ENCODE data around the gene CHN1. TPM values are rescaled to one million over a fixed set of nuclear protein-coding genes. Genes with fewer than 3 reads are reported as not detected.

CHN1 gene
- total RNA-seq, 1 donor from 2014 or later, result 30.6 TPM

DNA sequence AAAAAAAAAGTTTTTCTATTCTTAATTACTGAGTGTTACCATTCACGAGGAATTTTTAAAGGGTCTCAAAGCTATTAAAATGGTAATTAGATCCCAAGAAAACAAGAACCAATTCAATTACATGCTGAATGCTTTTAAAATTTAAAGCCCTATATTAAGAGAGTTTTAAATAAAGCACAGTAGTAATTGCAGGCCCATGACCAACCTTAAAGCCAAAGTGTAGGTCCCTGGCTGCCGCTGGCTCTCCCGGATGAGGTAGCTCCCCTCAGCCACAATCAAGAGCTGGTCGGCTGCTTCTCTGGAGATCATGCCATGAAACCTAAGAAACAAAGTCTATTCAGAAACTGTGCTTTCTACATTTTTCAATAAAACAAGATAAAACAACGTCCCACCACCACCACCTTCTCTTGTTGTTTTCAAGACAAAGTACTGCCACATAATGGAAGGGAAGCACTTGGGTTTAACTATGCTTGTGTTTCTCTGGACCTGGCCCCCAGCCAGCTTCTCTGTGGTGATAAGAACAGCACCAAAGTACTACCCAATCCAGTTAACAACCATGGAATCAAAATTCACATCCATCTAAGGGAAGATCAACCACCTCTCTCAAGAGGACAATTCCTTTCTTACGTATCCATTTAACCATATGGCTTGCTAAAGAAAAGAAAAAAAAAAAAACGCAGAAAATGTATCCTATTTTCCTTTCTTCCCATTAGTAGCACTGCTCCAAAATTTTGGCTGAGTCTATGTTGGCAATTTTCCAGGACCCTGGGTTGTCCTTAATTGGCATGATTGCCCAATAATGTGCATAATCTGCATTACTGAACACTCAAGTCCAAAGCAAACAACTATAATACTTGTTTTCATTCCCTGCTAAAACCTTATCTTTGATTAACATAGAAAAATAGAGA is 90.1 kb downstream of the CHN1 start:
- Histone ChIP-seq H3K27ac (no peak overlapping the region), H3K9me3 (no peaks in the 10 kb centered on the region), H3K36me3 (no peaks in the 10 kb centered on the region), H3K4me1 (no peaks in the 10 kb centered on the region), H3K27me3 (no peaks in the 10 kb centered on the region), H3K4me3 (no peak overlapping the region)
- ATAC-seq (no peak), DNase-seq (no peak)
- intact Hi-C loops (cut with DNase I), result no loop called here
- TF ChIP-seq, protein P1, sequence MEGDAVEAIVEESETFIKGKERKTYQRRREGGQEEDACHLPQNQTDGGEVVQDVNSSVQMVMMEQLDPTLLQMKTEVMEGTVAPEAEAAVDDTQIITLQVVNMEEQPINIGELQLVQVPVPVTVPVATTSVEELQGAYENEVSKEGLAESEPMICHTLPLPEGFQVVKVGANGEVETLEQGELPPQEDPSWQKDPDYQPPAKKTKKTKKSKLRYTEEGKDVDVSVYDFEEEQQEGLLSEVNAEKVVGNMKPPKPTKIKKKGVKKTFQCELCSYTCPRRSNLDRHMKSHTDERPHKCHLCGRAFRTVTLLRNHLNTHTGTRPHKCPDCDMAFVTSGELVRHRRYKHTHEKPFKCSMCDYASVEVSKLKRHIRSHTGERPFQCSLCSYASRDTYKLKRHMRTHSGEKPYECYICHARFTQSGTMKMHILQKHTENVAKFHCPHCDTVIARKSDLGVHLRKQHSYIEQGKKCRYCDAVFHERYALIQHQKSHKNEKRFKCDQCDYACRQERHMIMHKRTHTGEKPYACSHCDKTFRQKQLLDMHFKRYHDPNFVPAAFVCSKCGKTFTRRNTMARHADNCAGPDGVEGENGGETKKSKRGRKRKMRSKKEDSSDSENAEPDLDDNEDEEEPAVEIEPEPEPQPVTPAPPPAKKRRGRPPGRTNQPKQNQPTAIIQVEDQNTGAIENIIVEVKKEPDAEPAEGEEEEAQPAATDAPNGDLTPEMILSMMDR (IDR thresholded peaks at IDR 0.05), result no peak

DNA sequence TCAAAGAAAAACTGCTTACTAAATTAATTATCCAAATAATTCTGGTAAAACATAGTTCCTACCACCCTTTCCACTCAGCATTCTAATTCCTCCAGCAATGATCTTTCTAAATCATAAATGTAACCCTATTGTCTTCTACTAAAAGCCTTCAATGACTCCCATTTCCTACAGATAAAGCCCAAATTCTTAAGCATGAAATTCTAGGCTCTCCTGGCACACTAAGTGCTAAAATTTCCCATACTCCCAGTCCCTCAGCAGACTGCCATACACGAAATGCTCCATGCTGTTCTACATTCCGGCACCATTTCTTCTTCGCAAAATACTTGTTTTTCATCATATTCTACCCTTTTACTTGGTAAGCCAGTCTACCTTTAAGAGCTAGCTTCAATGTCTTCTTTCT is 96.9 kb downstream of the CHN1 start:
- intact Hi-C loops (cut with DNase I), result no loop called here
- TF ChIP-seq, protein P1 (IDR thresholded peaks at IDR 0.05), result no peak
- no peak for ATAC-seq

GRCh38 chr2:174903264-174903556 is 102.0 kb downstream of the CHN1 start:
- no peaks in the 10 kb centered on the region for H3K9me3 ChIP-seq
- intact Hi-C loops (cut with DNase I), result no loop called here
- TF ChIP-seq, protein P1 (IDR thresholded peaks at IDR 0.05), result no peak
- H3K27ac ChIP-seq, result no peak overlapping the region
- H3K27me3 ChIP-seq, result no peaks in the 10 kb centered on the region
- no peak for DNase-seq
- ATAC-seq, result no peak
- no peaks in the 10 kb centered on the region for H3K36me3 ChIP-seq
- H3K4me3 ChIP-seq, result no peak overlapping the region
- no peaks in the 10 kb centered on the region for H3K4me1 ChIP-seq

More for the DNA sequence above, 96.9 kb downstream of the CHN1 start:
- Histone ChIP-seq H3K27ac (no peak overlapping the region), H3K9me3 (no peaks in the 10 kb centered on the region), H3K4me1 (no peaks in the 10 kb centered on the region), H3K36me3 (no peaks in the 10 kb centered on the region), H3K27me3 (no peaks in the 10 kb centered on the region), H3K4me3 (no peak overlapping the region)
- DNase-seq, result no peak

DNA sequence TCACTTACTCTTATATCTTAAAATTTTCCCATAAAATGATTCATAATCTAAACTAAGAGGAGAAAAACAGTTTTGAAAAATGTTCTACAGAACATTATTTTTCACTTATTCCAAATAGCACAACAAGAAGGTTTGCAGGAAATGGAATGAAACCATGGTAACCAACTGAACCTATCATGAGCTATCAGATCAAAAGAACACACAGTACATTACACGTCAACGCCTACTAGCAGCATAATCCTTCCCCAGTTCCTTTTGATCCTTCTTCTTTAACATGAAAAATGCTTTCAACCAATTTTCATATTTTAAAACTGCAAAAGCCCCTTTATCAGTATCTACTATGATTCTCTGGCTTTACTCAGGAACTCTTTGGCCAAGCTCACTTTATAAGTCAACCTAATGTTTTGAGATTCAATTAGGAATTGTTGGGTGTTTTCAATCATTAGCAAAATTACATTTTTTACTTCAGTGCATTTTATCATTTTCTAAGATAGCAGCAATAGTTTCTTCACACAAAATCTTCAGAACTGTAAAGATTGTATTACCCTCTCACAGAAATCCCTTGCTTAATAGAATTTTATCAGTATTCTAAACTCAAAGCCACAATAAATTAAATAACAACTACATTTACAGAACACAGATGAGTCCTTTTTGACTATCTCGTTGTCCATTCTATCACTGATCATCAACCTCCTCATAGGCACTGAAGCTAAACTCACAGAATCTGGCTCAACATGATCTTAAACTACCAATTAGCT is 102.5 kb downstream of the CHN1 start:
- intact Hi-C loops (cut with DNase I), result no loop called here
- Histone ChIP-seq H3K9me3 (no peaks in the 10 kb centered on the region), H3K27ac (no peak overlapping the region), H3K4me3 (no peak overlapping the region), H3K36me3 (no peaks in the 10 kb centered on the region), H3K4me1 (no peaks in the 10 kb centered on the region), H3K27me3 (no peaks in the 10 kb centered on the region)
- DNase-seq (no peak), ATAC-seq (no peak)
- TF ChIP-seq, protein P1 (IDR thresholded peaks at IDR 0.05), result no peak

GRCh38 chr2:174901075-174901474 is 104.1 kb downstream of the CHN1 start:
- ATAC-seq (no peak), DNase-seq (no peak)
- no peaks in the 10 kb centered on the region for H3K9me3 ChIP-seq
- TF ChIP-seq, protein P1 (IDR thresholded peaks at IDR 0.05), result no peak
- no peaks in the 10 kb centered on the region for H3K27me3 ChIP-seq
- intact Hi-C loops (cut with DNase I), result no loop called here
- H3K4me3 ChIP-seq, result no peak overlapping the region
- H3K36me3 ChIP-seq, result no peaks in the 10 kb centered on the region
- H3K4me1 ChIP-seq, result no peaks in the 10 kb centered on the region
- H3K27ac ChIP-seq, result peak overlapping the region; percentile 39
